GM18873 (cell line): Measurements from ENCODE around the gene NOD2.
A peak's percentile ranks its signal among the peaks of the same experiment; 100 is the strongest.

Experiments used
- ATAC-seq: cut with Tn5 transposase; IDR thresholded peaks from one replicate; pipeline ENCODE4 v1.9.1; 2021; ENCODE audit warnings: mild to moderate bottlenecking, moderate library complexity, moderate number of reproducible peaks; ENCODE audit not compliant: unreplicated experiment, low FRiP score

NOD2 gene

GRCh38 chr16:50690177-50690576 is 3.2 kb upstream of the NOD2 start:
- ATAC-seq: no peak

- no peak for ATAC-seq
Observed at GRCh38 chr16:50692644-50692998, 785 bp upstream of the NOD2 start.

- no peak for ATAC-seq
Observed at GRCh38 chr16:50694206-50694605, 800 bp downstream of the NOD2 start.

GRCh38 chr16:50695017-50696000 is 1.9 kb downstream of the NOD2 start:
- ATAC-seq: no peak

GRCh38 chr16:50696126-50696525 is 2.7 kb downstream of the NOD2 start:
- no peak for ATAC-seq

- no peak for ATAC-seq
Observed at GRCh38 chr16:50696575-50697420, 3.4 kb downstream of the NOD2 start.

GRCh38 chr16:50697421-50697715 is 4.0 kb downstream of the NOD2 start:
- no peak for ATAC-seq

- ATAC-seq: peak; percentile 48
Observed at GRCh38 chr16:50697881-50698767, 4.7 kb downstream of the NOD2 start.

GRCh38 chr16:50699326-50700159 is 6.1 kb downstream of the NOD2 start:
- ATAC-seq: no peak

GRCh38 chr16:50702725-50703124 is 9.3 kb downstream of the NOD2 start:
- no peak for ATAC-seq

GRCh38 chr16:50704245-50704644 is 10.8 kb downstream of the NOD2 start:
- ATAC-seq: no peak

GRCh38 chr16:50705436-50706110 is 12.2 kb downstream of the NOD2 start:
- no peak for ATAC-seq

- no peak for ATAC-seq
Observed at GRCh38 chr16:50706250-50706649, 12.8 kb downstream of the NOD2 start.

- ATAC-seq: no peak
Observed at GRCh38 chr16:50708373-50709060, 15.1 kb downstream of the NOD2 start.

GRCh38 chr16:50709061-50709684 is 15.8 kb downstream of the NOD2 start:
- no peak for ATAC-seq

GRCh38 chr16:50709980-50710379 is 16.6 kb downstream of the NOD2 start:
- ATAC-seq: no peak

GRCh38 chr16:50711040-50711439 is 17.6 kb downstream of the NOD2 start:
- ATAC-seq: no peak

- ATAC-seq: no peak
Observed at GRCh38 chr16:50711862-50712559, 18.6 kb downstream of the NOD2 start.
